Upper lobe of left lung (tissue), 4 donors: ENCODE data around the gene CERS3.

ENCODE experiments used
- POLR2AphosphoS5 ChIP-seq, 2 donors: sonication (generic); formaldehyde crosslinking; IDR thresholded peaks; one replicate each; pipeline ENCODE4 v1.5.1; 2017; ENCODE audit warnings: antibody characterized with exemption in 2 of 2
- TF ChIP-seq, protein P1 (sequence below), 6 experiments: fragments of 450-650 bp in 4 of 6; fragments of 200-600 bp in 2 of 6; sonication (generic) in 2 of 6; IDR thresholded peaks; one replicate each; pipeline ENCODE4 v1.5.1; 2016 to 2019; ENCODE audit warnings: antibody characterized with exemption in 6 of 6

DNA sequence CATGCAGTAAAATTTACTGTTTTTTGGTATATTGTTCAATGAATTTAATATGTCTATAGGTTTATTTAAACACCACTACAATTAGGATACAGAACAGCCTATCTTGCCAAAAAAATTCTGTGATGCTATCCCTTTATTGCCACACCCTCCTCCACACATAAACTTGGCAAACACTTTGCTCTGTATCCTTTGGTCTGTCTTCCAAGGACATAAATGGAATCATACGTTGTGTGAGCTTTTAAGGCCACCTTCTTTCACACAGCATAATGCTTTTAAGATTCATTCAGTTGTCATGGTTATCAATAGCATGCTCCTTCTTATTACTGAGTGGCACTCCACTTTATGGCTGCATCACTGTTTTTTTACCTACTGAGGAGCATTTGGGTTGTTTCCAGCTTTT, 71.5 kb downstream of the CERS3 start:
- TF ChIP-seq, protein P1, sequence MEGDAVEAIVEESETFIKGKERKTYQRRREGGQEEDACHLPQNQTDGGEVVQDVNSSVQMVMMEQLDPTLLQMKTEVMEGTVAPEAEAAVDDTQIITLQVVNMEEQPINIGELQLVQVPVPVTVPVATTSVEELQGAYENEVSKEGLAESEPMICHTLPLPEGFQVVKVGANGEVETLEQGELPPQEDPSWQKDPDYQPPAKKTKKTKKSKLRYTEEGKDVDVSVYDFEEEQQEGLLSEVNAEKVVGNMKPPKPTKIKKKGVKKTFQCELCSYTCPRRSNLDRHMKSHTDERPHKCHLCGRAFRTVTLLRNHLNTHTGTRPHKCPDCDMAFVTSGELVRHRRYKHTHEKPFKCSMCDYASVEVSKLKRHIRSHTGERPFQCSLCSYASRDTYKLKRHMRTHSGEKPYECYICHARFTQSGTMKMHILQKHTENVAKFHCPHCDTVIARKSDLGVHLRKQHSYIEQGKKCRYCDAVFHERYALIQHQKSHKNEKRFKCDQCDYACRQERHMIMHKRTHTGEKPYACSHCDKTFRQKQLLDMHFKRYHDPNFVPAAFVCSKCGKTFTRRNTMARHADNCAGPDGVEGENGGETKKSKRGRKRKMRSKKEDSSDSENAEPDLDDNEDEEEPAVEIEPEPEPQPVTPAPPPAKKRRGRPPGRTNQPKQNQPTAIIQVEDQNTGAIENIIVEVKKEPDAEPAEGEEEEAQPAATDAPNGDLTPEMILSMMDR (IDR thresholded peaks at IDR 0.05) = no peak
- no peak for TF ChIP-seq POLR2AphosphoS5 (IDR thresholded peaks at IDR 0.05)
